Retinal pigment epithelial cell (primary cell): Measurements from ENCODE around the gene TTC7B.

ENCODE experiments used
- DNase-seq: peaks from one replicate; pipeline ENCODE4 v3.0.0-alpha.2; 2010; ENCODE audit warnings: low read depth
- H3K4me3 ChIP-seq: 2 replicates; pipeline ENCODE4 v1.5.1; 2011; ENCODE audit warnings: mild to moderate bottlenecking, low read length, control low read depth, moderate library complexity
- TF ChIP-seq, protein P1 (sequence below): conservative IDR thresholded peaks from 2 replicates; pipeline ENCODE4 v1.5.1; 2011; ENCODE audit warnings: low read depth, low read length, control low read depth, inconsistent platforms

The TTC7B gene

DNA sequence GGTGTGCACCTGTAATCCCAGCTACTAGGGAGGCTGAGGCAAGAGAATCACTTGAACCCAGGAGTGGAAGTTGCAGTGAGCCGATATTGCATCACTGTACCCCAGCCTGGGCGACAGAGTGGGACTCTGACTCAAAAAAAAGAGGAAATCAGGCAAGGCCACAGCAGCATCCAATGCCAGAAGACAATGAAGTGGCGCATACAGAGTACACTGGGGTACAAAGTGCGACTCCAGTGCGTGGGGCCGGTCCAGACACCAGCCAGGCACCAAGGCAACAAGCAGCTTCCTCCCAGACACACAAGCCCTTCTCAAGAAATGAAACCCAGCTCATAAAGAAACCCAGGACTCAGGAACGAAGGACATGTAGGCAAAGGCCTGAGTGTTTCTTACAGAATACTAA lies 28.2 kb downstream of the TTC7B start:
- DNase-seq, result no peak
- H3K4me3 ChIP-seq, result no peak overlapping the region
- TF ChIP-seq, protein P1, sequence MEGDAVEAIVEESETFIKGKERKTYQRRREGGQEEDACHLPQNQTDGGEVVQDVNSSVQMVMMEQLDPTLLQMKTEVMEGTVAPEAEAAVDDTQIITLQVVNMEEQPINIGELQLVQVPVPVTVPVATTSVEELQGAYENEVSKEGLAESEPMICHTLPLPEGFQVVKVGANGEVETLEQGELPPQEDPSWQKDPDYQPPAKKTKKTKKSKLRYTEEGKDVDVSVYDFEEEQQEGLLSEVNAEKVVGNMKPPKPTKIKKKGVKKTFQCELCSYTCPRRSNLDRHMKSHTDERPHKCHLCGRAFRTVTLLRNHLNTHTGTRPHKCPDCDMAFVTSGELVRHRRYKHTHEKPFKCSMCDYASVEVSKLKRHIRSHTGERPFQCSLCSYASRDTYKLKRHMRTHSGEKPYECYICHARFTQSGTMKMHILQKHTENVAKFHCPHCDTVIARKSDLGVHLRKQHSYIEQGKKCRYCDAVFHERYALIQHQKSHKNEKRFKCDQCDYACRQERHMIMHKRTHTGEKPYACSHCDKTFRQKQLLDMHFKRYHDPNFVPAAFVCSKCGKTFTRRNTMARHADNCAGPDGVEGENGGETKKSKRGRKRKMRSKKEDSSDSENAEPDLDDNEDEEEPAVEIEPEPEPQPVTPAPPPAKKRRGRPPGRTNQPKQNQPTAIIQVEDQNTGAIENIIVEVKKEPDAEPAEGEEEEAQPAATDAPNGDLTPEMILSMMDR, result no peak

DNA sequence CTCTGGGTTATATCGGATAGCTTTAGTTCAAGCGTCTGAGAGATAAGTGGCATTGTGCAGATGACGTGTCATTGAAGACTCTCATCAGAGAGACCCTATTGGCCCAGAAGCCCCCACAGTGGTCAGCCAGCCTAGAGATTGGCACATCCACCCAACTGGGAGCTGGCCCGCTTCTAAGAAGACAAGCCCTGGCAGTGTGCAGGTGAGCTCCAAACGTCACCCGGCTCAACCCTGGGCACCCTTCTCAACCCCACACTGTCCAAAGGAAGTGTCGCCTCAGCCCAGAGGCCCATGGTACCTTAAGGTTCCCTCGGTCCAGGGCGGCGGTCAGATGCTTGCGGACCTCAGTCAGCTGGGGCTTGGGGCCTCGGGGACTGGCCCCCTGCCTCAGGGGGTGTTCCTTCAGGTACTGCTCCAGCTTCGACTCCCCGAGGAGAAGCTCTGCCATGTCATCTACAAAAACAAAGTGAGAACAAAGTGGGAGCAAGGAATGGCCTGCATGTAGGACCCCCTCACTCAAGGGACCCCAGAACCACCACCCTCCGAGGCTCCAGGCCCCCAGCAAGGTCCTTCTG lies 30.3 kb downstream of the TTC7B start:
- no peak for DNase-seq
- TF ChIP-seq, protein P1, result no peak
- H3K4me3 ChIP-seq, result no peak overlapping the region

DNA sequence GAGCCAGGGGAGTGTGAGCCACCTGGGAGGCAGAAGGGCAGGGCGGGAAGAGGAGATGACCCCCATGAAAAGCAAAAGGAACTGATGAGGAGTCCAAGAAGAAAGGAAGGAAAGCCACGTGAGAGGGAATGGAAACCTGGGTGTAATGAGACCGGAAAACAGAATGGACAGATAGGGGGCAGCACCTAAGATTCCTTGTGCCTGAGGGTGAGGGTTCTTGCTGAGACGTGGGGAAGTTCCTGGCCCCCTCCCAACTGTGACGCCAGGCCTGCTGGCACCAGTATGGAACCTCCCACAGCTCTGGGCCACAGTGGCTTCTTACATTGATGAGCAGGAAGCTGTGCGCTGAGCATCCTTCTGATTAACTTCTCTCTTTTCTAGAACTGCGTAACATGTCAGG lies 30.8 kb downstream of the TTC7B start:
- DNase-seq, result no peak
- H3K4me3 ChIP-seq, result no peak overlapping the region
- TF ChIP-seq, protein P1, result peak; percentile 26

DNA sequence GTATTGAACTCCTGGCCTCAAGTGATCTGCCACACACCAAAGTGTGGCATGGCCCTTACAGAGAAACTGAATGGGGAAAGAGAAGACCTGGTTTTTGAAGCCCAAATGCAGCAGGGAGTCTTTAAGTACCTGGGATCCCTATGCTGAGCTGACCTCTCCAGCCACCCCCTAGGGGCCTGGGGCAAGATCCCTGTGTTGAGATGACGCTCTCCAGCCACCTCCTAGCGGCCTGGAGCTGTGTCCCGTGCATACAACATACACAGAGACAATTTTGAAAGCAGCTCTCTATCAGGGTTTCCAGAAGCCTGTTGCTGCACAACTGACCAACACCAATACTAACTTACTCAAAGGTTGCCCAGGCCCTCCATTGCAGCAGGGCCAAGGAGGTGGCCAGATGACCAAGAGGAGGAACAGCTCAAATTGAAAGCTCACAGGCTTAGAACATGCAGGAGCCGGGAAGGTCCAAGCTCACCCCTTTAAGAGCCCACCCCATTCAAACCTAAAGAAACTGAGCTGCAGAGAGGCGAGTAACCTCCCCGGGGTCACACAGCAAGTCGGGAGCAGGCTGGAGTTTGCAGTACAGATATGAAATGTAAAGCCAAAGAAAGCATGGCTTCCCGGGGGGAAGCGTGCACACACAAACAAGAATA lies 31.5 kb downstream of the TTC7B start:
- no peak for DNase-seq
- TF ChIP-seq, protein P1, result no peak
- no peak overlapping the region for H3K4me3 ChIP-seq

DNA sequence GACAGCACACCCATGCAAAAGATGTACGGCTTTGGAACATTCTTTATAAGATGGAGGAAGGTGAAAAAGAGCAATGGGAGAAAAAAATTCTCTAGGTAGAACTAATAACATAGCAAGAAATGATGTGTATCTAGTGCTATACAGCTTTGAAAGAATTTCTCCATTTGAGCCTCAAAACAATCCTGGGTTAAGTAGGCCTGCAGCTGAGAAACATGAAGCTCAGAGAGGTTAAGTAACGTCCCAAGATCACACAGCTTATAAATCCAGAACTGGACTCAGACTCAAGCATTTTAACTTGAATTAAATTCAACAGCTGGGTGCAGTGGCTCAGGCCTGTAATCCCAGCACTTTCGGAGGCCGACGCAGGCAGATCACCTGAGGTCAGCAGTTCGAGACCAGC lies 32.9 kb downstream of the TTC7B start:
- TF ChIP-seq, protein P1, result no peak
- no peak overlapping the region for H3K4me3 ChIP-seq
- no peak for DNase-seq

DNA sequence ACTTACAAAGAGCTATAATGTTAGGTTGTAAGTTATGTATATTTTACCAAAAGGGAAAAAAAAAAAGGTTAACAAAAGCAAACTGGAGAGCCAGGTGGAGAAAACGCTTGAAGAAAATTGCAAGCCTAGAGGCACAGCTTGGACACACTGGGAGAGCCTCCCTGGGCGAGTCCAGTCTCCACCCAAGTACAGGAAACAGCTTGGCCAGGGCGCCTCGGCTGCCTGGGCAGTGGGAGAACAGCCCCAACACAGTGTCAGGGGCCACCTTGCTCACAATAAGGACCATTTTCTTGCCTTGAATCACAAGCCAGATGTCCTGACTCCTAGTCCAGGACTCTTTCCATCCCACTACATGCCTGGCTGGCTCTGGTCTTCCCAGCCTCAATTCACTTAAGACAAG lies 33.3 kb downstream of the TTC7B start:
- no peak for DNase-seq
- H3K4me3 ChIP-seq, result no peak overlapping the region
- TF ChIP-seq, protein P1, result no peak

DNA sequence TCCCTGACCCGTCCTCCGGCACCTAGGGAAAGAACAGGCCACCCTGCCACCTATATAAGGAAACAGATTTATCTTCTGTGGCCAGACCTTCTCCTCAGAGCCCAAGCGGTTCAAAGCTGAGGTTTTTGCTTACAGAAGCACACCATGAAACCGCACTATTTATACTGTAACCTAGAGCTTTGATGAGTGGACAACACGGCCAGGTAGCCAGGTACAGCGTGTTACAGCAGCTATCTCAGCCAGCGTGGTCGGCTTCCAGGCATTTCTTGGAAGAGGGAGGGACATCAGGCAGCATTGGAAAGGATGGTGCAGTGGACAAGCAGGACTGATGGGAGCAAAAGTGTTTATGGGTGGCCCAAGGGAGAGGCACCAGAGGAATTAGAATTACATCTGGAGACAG lies 34.4 kb downstream of the TTC7B start:
- TF ChIP-seq, protein P1, result no peak
- no peak overlapping the region for H3K4me3 ChIP-seq
- no peak for DNase-seq
